ENCODE results near the gene CATSPERD.

CATSPERD gene, protein sequence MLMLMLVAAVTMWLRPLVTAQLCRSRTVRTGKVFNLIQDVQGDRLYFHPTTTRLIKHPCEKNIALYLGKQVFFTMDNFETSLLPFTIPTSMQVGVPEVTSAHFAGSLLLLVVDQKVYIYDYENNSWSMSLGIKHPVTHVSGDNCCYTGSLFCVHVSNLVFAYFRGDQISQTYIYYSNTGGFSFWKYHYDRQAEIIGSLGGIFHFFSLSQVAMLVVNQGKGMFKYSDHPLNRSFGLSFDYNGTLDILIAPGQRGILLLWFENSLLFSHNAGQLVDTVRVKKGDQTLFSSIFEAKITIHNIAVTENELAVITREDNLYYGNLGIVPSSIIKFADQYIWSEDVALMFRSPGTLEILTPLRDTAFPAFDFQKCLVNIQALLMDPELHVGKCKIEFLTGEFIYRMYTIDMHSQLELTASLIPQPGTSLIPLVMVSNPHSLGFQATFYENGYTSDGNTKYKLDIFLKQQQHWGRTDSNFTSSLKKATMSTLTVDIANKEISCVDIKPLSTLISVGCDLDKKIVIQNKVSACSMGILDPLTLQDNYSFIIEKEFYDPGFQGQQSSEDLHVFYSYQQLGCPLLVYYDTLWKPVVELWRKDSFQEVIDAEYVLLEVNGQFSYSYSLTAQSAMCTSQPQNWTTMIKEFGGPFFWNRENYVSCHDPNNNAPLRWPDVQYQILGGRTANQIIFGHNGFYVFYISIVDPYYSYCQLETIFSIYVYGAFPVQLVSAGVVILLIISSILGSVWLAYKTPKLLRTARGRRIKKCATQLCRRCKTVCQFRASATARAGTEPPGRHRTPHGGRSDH

DNA sequence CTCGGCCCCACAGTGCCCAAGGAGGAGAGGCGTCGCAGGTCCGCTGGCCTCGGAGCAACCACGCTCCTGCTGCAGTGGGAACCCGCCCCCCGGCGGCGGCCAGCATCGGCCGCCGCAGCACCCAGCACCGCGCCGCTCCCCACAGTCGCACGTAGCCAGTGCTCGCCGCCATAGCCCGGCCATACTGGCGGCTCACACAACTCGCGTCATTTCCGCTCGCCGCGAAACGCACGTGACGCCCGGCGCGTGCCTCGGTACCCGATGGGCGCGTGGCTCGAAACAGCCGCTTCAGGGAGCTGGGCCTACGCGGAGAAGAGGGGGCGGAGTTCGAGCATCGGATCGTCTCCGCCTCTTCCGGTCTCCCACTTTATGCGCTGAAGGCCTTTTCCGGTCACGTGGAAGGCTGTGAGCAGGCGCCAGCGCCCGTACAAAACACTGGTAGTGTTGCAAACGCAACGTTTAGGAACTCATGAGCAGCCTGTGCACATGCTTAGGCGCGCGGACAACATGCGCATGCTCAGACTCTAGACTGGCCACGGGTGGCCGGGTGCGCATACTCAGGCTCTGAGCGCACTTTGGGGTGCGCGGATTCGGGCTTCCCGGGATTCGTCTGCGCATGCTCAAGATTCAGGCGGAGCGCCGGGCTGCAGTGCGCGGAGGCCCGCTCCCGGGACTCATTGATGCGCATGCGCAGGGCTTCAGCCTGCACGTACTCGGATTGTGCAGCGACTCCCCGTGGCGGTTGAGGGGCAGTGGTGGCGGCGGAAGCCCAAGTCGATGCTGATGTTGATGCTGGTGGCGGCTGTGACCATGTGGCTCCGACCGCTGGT lies at the start of gene CATSPERD, which contains the start of gene LONP1:
Gene CATSPERD, plus strand, starts transcription at position 677 of the 830 bp plus-strand sequence. Its CDS starts 101 bp downstream, at position 778.
Gene LONP1, minus strand, starts transcription at position 186 of the 830 bp plus-strand sequence. Its CDS starts 14 bp downstream, at position 172.
- peak; percentile 98 to 100 for DNase-seq

DNA sequence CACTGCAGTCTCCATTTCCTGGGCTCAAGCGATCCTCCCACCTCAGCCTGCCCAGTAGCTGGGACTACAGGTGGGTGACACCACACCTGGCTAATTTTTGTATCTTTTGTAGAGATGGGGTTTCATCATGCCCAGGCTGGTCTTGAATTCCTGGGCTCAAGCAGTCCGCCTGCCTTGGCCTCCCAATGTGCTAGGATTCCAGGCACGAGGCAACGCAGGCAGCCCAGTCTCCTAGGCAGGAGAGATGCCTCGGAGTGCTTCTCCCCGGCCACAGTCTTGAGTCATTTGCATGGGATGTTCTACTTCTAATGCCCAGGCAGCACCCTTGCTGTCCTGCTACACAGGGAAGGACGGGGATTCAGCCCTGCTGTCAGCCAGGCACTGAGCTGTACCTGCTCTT lies 48.8 kb upstream of the CATSPERD start:
- DNase-seq: no peak

DNA sequence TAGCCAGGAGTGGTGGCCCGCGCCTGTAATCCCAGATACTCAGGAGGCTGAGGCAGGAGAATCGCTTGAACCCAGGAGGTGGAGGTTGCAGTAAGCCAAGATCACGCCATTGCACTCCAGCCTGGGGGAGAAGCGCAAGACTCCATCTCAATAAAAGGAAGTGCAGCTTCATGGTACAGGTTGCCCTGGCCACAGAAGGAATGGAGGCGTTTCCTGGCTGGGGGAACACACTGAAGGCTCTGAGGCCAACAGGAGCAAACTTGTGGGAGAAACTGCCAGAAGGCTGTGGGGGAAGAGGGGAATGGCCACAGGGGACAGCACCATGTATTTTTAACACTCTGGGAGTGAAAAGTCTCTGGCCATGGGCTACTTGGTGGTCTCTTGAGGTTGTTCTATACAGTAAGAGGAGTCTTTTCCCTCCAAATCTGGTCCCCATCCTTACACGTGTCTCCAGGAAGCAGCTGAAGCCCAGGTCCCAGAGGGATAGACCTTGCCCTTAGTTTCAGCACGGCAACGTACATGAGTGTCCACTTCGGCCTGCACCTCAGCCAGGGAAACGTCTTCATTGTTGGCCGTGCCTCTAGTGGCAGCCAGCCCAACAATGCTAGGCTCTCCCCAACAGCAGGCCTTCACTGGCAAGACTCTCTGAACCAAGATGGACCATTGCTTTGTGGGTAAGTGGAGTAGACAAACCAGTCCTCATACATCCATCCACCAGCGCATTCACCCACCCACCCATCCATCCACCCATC lies 47.6 kb upstream of the CATSPERD start:
- DNase-seq: no peak

DNA sequence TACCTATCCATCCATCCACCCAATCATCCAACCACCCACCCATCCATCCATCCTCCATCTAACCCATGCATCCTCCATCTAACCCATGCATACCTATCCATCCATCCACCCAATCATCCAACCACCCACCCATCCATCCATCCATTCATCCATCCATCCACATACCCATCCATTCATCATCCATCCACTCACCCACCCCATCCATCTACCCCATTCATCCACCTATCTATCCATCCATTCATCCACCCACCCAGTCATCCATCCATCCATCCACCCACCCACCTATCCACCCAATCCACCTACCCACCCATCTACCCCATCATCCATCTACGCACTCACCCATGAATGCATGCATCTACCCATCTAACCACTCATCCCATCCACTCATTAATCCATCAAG lies 46.7 kb upstream of the CATSPERD start:
- DNase-seq: no peak

DNA sequence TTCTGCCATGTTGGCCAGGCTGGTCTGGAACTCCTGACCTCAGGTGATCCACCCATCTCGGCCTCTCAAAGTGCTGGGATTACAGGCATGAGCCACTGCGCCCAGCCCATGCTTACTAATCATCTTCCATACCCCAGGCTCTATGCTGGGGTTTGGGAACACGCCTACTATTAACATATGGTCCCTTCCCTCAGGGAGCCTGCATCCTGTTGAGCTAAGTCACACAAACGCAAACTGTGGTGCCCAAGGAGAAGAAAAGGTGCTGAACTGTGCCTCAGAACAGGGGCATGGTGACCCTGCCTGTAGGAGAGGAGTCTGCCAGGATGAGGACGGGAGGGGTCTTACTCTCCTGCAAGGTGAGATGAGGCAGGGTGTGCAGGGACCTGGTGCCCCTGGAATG lies 45.7 kb upstream of the CATSPERD start:
- no peak for DNase-seq

DNA sequence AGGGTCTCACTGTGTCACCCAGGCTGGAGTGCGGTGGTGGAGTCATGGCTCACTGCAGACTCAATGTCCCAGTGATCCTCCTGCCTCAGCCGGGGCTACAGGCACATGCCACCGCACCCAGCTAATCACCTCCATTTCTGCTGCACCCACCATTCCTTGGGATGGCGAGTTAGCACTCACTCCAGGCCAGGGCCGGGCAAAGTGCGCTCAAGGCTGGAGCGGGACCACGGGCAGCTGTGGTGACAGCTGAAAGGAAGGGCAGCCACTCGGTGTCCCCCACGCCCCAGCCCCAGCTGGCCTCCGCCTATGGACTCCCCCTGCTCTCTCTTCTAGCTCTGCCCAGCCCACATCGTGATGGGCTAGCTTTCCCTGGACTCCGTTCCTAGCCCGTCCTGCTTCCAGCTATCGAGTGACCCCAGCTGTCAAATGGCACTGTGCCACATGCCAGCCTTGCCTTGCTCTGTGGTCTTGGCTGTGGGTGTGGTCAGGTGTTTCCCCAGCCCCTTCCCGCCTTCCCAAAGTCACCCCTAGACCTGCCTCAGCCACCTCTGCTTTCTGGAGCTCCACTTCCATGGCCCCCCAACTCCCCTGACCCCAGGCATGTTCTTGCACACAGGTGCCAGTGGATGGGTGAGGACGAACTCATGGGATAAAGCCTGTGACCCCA lies 44.2 kb upstream of the CATSPERD start:
- DNase-seq: no peak

DNA sequence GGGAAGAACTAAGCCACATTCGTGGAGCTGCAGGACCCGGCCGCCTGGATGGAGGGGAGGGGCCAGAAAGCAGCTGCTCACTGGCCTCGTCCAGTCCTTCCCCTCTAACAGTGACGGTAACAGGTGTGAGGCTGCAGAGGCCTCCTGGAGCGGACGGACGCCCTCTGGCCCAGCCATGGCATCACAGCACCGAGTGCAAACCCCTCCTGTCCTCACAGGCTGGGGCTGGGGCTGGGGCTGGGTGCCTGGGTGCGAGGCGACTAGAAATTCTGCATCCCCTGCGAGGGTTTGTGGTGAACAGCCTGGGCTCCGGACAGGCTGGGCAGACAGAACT lies 43.7 kb upstream of the CATSPERD start:
- DNase-seq: no peak

DNA sequence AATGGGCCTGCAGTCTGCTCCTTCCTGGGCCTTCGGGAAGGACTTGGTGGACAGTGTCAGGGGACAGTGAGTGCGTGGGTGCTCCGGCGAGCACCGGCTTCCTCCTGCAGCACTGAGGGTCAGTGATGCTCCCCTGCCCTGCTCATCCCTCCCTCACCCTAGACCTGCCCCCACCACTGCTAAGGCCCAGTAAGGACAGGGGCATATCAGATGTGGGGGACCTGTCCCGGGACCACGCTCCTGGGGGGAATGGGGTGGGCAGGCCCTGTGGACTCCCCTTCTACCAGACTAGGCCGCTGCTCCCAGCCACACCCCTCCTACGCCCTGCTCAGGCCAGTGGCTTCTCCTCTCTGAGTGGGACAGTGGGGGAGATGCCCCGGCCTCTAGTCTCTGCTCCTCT lies 43.3 kb upstream of the CATSPERD start:
- no peak for DNase-seq

DNA sequence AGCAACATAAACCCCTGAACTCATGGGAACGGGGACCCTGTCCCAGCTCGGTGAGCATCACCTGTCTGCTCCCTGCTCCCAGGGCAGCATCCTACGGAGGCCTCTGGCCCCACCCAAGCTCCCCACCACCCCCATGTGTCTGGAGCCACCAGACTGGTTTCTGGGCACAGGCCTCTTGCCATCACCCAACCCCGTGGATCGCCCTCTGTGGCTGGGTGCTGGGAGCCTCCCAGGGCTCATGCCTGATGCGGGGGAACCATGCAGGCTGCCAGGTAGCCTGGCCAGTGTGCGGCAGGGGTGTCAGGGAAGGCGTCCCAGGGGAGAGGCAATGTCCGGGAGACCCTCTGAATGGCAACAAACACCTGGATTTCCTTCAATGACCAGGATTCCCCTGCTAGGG lies 42.9 kb upstream of the CATSPERD start:
- DNase-seq: no peak

DNA sequence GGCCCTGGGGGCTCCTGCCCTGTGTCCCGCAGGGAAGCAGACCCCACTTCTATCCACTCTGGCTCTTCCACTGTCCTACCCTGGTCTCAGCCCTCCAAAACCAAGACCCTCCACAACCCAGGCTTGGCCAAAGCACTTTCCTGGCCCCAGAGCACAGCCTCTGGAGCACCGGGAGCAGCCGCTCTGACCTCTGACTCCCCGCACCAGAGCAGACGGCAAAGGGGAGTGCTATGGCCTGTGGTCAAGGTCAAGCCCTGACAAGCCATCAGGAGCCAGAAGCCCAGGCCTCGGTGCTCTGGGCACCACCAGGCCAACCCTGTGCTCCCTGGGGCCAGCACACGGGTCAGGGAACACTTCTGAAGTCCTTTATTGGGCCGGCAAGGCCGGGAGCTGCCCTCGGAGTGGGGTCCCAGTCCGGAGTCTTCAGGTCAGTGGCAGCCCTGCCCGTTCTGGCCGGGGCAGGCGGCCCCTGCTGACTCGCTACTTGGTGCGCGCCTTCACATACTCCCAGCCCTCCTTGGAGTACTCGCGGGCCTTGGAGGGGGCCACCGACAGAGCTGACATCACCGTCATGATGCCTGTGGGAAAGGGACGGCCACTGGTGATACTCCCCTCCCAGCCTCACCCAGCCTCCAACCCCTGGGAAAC lies 42.2 kb upstream of the CATSPERD start:
- DNase-seq: no peak

DNA sequence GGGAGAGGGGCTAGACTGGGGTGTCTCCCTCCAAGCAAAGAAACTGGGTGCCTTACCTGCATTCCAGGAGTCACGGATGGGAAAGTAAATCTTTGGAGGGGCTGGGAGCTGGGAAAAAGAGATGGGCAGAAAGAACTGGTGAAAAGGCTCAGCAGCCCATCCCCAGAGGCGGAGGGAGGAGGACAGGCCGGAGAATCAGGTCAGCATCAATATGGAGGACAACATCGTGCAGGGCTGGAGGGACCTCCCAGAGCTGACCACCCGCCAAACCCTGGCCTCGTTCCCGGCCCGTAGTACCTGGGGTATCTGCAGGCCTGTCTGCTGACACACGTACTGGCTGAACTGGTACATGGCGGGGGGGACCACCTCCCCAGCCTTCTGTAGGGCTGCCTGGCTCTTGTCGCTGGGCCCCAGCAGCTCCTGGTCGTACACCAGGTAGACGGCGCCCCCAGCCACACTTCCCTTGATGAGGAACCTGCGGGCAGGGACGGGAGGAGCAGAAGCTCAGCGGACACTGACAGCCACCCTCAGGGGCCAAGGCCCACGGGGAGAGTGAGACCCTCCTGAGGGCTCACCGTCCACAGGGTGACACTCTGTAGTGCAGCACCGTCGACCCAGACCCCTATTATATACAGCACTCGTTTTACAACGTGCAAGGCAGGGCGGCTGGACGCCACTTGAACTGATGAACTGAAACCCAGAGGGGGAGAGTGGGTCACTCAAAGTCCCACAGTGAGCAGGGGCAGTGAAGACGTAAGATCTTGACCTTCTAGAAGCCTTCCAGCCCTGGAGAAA lies 41.0 kb upstream of the CATSPERD start:
- DNase-seq: no peak

DNA sequence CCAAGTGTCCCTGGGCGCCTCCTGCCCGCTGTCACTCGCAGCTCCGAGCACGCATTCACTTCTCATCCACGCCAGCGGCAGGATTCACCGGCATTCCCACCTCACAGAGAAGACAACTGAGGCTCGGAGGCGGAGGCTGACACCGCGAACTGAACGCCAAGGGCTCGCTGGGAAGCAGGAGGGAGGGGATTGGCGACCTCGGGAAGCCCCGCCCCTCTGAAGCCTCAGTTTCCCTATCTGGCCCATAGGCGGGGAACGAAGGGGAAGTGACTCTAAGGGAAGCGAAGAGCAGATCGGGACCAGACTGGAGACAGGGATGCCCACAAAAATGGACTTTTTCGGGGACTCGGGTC lies 40.4 kb upstream of the CATSPERD start:
- no peak for DNase-seq

DNA sequence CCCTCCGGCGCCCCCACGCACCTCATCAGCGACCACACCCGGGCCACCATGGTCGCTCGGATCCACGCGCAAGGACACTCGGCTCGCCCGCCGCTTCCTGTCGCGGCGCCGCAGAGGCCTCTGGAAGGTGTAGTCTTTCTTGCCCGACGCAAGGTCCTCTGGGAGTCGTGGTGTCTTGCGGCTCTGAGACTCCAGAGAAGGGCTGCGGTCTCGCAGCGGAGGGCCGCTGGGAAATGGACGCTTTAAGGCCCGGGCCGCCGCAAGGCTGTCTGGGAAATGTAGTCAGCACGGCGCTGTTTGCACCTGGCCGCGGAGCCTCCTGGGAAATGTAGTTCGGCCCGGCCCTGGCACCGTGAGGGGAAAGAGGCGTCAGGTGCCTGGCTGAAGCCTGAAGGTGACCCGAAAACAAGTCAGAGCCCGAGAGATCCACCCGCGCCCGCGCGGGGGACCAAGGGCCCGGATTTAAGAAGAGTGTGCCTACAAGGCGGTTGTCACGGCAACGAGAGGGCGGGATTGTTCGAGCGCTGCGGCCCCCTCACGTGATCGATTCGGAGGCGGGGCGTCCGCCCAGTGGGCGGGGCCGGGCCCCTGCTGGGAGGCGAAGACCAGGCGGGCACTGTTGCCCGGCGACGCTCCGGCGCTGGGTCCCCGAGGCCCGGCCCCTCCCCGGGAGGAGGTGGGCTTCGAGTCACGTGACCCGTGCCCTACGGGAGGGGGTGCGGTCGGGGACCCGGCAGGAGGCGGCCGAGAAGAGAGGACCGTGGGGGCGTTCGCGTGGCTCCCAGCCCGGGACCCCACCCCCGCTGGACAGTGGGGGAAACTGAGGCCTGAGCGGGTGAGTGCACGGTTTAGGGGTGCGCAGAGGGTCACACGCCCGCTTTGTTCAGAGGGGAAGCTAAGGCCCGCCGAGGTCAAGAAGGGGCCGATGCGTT lies 39.7 kb upstream of the CATSPERD start, which contains the start of the genes HSD11B1L and MICOS13:
Gene HSD11B1L, plus strand, starts transcription at position 591 of the 932 bp plus-strand sequence. CDS start 3,806 bp downstream, outside the sequence.
Gene MICOS13, minus strand, starts transcription at position 80 of the 932 bp plus-strand sequence. Its CDS starts 30 bp downstream, at position 50.
- peak; percentile 97 for DNase-seq

DNA sequence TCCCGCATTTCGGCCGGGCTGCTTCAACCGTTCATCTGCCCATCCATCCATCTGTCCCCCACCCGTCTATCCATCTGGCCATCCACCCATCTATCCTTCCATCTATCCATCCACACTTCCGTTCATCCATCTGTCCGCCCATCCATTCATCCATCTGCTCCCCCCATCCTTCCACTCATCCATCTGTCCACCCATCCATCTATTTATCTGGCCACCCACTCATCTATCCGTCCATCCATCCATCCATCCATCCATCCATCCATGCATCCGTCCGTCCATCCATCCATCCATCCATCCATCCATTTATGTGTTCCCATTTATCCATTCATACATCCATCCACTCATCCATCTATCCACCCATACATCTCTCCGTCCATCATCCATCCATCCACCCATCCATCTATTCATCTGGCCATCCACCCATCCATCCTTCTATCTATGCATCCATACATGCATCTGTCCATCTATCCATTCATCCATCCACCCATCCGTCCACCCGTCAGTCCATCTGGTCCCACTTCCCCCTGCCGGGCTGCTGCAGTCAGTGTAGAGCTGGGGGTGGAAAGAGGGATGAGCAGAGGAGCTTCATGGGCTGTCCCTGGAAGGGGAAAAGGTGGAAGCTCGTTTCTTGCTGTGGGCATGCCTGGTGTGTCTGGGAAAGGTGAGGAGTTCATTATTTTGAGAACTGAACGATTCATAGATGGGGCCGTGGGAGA lies 38.9 kb upstream of the CATSPERD start:
- no peak for DNase-seq

DNA sequence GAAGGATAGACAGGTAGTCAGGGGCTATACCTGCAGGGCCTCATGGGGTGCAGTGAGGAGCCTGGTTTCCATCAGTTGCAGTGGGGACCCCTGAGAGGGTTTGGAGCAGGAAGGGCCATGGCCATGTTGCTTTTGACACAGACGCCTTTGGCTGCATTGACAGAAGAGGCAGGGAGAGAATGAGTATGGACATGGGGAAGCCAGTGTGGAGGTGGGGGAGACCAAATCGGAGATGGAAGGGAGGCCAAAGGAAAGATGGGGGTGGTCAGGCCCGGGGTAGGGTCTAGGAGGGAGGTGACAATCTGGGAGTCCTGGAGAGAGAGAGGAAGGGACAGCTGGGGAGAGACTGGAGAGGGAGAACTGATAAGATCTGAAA lies 38.3 kb upstream of the CATSPERD start:
- no peak for DNase-seq

DNA sequence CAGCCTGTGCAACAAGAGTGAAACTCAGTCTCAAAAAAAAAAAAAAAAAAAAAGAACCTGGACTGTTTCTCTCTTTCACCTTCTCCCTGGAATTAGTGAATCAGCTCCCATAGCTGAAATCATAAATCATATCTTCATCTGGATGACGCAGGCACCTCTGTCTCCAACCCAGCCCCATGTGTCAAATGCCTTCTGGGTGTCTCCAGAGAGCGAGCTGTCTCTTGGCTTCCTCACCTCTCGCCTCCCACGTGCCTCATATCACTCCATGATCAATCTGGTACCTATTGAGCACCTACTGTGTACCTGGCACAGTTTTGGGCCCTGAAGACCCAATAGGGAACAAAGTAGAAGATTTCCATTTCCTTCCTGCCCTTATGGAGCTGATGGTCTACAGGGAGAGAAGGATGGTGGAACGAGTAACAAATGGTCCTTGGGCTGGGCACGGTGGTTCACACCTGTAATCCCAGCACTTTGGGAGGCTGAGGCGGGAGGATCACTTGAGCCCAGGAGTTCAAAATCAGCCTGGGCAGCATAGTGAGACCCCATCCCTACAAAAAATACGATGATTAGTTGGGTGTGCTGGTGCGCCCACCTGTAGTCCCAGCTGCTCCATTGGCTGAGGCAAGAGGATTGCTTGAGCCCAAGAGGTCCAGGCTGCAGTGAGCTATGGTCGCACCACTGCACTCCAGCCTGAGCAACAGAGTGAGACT lies 37.1 kb upstream of the CATSPERD start:
- DNase-seq: no peak

DNA sequence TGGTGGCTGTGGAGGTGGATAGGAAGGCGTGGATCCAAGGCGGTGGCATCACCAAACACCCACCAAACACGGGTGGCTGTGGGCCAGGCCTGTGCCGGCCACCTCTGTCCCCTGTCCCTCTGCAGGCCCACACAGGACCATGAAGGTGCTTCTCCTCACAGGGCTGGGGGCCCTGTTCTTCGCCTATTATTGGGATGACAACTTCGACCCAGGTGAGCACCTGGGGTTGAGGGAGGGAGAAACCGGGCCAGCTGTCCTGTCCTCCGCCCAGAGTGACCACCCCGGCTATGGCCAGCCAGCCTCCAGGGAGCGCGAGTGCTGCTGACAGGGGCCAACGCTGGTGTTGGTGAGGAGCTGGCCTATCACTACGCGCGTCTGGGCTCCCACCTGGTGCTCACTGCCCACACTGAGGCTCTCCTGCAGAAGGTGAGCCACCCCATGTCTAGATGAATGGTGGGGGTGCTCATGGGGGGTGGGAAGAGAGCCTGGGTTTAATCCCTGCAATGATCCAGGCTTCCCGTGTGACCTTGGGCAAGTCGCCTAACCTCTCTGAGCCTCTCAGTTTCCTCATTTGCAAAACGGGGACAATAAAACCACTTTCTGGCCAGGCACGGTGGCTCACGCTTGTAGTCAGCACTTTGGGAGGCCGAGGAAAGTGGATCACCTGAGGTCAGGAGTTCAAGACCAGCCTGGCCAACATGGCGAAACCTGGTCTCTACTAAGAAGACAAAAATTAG lies 35.6 kb upstream of the CATSPERD start:
- no peak for DNase-seq

Data from bone marrow (tissue), 2 donors.